Stromal cell of bone marrow (primary cell): Measurements from ENCODE around the gene CHST11.
"Not testable (repeated sequence)": the region's sequence is repeated elsewhere in the genome, so short reads cannot be mapped to it uniquely, and the experiment has no call there.

Experiments used
- DNase-seq: peaks from one replicate; pipeline ENCODE4 v3.0.0-alpha.2; 2012; ENCODE audit warnings: low read depth

The CHST11 gene

DNA sequence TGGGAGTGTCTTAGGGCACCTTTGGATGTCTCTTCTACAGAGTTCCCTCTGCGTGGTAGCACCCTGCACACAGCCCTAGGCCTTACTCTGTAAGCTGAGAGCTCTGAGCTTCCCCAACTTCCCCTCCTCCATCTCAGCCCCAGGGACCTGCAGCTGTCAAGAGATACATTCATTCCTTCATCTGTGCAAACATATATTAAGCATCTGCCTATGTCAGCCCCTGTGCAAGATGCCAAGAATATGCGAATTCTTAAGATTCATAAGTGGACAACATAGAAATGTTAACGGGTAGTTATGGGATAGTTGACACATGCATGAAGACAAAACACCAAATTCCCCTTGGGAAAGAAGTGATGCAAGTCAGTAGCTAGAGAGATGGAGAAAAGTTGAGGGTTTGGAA, 310.5 kb downstream of the CHST11 start:
- DNase-seq, result no peak

DNA sequence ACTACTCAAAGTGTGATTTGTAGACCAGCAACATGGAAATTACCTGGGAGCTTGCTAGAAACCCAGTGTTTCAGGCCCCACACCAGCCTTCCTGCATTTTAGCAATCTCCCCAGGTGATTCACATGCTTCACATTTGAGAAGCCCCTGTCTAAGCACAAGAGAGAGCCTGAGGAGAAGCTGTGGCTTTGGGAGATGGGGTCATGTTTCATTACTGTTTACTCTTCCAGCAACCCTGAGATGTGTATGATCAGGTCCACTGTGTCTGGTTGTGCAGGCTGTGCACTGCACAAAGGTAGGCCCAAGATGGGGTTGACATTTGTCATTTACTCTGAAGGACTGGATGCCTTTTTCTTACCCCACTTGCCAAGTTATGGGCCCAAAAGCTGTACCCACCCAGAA, 311.3 kb downstream of the CHST11 start:
- DNase-seq, result no peak

DNA sequence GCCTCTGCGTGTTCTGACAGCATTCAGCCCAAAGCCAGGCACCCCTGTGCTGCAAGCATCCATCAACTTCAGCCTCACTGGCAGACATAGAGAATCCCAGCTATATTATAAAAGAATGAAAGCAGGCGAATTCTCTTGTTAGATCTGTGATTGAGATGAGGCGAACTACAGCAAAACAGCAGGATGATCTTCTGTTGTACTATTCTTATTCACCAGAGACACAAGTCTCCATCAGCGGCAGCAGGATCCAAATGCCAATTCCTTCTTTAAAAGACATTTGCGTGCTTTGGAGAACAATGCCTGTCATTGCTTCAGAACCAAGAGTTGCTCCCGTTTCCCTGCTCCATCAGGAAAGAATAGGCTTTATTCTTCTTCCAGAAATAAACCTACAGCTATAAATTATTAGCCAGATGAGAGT, 312.4 kb downstream of the CHST11 start:
- no peak for DNase-seq

DNA sequence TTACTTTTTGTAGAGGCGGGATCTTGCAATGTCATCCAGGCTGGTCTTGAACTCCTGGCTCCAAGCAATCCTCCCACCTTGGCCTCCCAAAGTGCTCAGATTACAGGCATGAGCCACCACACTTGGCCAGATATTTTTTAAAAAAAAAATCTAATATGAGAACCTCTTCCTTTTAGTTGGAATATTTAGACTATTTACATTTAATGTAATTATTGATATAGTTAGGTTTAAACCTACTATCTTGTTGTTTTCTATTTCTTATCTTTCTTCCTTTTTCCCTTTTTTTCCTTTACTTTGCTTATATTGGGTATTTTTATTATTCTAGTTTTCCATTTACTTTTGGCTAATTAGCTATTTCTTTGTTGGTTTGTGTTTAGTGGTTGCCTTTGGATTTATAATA, 315.6 kb downstream of the CHST11 start:
- DNase-seq, result no peak

DNA sequence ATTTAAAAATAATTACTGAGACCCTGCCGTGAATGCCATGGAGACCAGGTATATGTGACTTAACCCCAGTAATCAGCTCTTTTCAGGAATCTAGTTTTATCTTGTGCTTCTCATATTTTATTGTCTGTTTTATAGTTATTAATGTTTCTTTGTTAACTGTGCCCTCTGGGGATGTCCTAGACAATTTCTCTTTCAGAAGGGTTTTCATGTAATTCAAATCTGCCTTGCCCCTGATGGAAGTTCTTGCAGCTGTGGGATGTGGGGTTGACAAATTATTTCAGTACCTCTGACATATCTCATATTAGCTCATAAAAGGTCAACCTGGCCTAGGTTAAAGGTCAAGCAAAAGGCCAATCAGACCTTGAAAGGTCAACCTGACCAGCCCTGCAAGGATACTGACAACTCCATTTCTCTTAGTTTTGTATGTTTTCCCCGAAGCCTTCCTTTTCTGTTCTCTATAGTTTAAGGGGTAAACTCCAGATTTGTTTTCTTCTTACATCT, 319.0 kb downstream of the CHST11 start:
- no peak for DNase-seq

DNA sequence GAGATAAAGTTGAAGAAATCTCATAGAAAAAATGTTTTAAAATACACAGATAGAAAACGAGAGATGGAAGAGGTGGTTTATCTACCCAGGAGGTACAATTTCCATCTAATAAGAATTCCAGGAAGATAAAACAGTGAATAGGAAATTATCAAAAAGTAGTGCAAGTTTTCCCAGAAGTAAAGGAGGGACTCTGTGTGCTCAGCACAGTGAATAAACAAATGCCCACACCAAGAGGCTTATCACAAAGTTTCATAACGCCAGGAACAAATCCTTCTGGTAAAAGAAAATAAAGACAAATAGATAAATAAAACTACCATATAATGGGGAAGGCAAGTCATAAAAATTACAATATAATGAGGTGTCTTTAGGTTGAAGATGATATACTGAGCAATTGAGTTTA, 322.4 kb downstream of the CHST11 start:
- DNase-seq, result no peak

DNA sequence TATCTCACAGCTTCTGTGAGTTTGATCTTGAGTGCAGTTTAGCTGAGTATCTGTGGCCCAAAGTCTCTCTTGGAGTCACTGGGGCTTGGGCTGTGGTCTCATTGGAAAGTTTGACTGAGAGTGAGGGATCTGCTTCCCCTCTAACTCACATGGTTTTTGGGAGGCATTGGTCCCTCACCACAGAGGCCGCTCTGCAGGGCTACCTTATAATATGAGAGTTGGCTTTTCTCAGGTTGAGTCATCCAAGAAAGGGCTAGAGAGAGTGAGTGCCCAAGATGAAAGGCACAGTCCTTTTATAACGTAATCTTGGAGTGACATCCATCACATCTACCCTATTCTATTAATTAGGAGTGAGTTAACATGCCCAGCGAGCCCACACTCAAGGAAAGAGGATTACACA, 325.5 kb downstream of the CHST11 start:
- no peak for DNase-seq

DNA sequence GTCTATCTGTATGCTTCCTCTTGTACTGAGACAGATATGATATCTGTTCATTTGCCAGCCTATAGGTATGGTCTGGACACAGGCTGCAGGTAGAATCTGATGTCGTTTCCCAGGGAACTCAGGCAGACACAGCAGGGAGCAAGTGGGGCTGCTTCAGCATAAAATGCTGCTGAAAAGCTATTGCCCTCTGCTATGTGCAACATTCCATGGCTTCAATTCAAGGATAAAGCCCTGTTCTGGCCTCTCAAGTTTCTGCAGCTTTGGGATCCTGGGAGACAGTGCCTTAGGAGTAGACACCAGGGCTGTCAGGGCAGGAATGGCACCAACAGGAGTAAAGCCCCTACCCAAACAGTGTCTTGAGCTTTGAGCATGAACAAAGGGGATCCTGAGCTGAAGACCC, 327.8 kb downstream of the CHST11 start:
- DNase-seq, result no peak

DNA sequence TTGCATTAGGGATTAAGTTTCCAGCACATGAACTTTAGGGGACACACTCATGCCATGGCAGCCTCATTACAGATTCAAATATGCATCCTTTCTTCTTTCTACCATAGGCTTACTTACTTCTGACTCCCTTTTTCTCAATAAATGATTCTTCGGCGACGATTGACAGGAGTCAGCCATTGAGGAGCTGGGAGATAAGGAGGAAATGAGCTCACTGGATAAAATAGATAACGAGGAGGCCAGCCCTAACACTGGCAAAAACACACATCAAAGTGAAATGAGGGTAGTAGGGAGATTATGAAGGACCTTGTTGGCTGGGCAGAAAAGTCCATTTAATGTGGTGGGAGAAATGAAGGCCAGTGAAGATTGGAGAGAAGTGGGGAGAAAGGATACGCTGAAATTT, 329.1 kb downstream of the CHST11 start:
- no peak for DNase-seq

DNA sequence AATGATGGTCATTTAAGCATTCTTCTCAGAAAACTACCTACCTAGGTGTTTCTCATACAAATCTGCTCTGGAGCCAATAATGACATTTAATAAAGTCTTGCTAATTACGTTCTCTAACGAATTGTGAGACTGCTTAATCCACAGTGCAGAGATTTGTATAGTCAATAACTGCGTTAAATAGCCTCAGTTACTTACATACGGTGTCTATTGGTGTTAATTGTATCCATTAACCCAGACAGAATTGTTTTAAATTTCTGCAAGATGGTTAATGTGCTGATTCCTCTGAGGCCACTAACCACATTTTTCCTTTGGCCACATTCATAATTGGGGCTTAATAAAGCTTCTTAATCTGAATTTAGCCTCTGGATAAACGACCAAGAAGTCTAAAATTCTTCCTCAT, 329.6 kb downstream of the CHST11 start:
- no peak for DNase-seq

DNA sequence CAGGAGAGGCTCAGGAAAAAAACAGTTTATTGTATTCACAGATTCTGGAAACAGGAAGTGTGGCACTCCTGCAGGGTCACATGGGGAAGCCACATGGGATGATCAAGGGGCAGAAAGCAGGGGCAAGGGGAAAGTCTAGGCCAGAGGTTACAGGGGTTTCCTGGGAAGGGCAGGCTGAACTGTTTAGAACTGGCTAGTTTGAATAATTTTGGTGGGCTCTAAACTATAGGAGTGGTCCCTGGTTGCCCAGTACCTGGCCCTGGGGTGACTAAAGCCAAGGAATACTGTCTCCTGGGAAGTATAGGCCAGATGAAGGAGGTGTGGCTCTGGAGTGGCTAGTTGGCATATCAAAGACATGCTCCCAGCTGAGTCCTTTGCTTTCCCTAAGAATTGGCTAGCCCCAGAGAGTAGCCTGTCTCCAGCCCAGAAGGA, 332.1 kb downstream of the CHST11 start:
- no peak for DNase-seq

DNA sequence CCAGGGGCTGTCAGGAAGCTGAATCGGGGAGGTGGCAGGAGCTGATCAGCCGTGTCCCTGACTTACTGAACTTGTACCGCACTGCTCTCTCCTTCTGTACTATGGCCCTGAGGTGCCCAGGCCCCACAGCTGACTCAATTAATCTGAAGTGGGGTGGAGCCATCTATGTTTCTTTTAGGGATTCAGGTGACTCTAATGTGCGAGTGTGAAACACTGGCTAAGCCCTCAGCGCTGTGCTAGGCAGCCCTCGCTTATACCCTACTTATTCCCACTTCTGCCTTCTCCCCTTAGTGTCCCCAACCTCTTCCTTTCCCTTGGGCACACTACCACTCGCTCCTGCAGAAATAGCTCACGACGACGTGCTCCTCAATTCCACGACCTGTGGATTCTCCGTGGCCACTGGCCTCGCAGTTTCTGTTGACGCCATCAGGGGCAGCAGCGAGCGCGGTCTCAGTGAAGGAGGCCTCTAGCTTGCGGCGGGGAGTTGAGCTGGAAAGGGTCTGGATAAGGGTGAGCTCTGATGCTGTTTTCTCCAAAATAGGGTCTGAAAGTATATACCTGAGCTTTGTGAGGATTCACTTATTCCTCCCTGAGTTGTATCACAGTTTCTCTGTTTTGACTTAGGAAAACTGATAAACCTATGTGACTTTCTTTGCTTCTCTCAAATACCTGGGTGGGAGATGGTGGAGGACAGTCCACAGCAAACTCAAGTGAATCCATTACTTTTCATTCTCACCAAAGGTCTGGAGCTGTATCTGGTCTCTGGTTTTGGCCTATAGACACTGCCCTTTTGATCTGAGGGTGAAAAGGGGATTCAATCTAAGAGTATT, 333.8 kb downstream of the CHST11 start:
- no peak for DNase-seq

DNA sequence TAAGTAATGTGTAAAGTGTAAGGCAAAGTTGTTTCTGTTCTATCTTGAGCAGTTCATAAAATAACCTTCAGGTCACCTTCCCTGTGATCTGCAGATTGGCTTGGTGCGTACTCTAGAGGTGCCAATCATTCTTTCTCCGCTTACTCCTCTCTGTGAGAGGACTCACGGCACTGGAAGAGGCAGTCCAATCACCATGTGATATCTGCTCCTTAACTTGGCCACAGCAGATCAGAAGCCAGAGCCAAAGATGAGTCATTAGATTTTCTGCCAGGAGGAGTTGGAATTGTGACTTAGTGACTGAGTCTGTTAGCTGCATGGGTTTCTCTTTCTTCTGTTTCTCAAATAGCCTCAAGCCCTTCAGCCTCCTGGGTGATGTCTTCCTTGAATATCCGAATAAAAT, 335.8 kb downstream of the CHST11 start:
- DNase-seq, result peak; percentile 95

DNA sequence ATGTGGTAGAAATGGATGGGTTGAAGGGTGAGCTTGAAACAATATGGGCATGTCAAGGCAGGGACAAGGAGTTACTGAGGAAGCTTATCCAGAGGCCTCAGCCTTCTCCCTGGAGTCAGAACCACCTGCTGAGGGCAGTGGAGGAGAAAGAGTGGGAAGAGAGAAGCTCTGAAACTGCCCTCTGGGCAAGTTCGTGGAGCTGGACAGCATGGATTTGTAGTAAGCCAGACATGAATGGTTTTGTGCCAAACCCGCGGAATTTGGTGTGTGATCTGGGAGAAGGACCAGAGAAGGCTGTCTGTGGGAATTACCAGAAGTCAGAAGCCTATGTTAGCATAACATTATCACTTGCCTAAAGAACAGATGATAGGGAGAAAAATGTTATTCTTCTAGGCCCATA, 336.5 kb downstream of the CHST11 start:
- peak; percentile 88 for DNase-seq

DNA sequence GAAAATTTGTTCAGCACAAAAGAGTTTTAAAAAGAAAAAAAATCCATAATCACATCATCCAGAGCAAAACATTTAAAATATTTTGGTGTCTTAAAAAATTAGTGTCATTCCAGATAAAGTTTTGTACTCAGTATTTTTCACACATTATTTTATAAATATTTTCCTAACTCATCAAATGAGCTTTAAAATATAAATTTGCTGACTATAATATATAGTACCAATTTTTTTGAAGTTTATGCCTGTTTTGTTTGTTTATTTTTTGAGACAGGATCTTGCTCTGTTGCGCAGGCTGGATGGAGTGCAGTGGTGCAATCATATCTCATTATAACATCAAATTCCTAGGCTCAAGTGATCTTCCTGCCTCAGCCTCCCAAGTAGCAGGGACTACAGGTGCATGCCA, 337.2 kb downstream of the CHST11 start:
- no peak for DNase-seq

DNA sequence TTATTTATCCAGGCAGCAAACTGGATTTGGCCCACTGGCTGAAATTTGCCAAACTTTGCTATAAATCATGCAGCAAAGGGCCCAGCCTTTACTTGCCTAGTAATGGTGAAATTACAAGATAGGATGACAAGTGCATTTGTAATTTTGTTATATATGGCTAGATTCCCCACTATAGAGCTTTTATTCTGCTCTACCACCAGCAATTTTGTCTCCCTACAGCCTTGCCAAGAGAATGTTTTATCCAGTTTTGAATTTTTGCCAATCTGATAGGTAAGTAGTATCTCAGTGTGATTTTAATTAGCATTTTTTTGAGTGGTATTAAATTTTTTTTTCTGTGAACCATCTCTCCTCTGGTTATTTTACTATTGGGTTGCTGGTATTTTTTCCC, 339.7 kb downstream of the CHST11 start:
- no peak for DNase-seq

DNA sequence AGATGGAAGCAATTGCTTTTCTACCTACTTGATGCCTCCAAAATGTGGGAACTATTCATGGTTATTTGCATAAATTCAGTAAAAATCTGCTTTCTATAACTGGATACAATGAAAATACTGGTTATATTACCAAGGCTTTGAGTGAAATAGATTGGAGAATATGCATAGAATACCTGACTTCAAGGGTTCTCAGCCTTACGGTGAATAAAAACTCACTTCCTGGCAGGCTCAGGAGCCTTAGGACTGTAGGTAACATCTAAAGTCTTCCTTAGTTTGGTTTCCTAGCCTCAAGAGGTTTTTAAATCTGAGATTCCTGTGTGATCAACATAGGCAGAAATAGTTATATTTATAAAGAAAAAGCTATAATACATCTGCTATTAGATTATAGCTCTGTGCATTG, 342.7 kb downstream of the CHST11 start:
- DNase-seq, result no peak

DNA sequence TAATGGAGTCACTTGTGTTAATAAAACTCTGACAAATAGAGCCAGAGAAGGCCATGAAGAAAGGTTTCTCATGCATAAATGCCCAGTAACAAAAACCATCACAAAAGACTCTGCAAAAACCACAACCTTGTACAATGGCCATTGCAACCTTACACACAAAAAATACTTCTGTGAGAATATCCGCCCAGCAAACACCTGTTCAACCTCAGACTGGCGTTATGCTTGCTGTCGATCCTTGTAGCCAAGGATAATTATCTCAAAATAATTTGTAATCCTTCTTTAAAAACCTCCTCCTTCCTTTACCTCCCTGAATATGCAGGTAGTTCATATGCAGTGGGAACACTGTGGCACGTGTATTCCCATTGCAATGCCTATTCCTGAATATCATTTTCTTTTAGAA, 344.3 kb downstream of the CHST11 start:
- no peak for DNase-seq

DNA sequence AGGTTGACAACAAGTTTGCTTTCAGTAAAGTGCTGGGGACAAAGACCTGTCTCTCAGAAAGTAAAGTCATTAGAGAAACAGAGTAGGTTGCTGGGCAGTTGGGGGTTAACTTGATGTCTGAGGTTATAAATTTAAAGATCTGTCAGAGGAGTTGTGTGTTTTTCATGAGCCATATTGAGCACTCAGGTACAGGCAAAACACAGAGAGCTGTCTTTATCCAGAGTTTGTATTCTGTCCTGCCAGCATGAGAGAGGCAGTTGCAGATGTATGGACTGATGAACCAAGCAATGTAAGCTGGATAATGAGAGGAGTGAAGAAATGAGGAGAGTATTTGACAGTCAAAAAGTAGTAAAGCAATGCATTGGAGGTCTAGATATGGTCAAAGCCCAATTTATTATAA, 344.7 kb downstream of the CHST11 start:
- DNase-seq, result no peak

DNA sequence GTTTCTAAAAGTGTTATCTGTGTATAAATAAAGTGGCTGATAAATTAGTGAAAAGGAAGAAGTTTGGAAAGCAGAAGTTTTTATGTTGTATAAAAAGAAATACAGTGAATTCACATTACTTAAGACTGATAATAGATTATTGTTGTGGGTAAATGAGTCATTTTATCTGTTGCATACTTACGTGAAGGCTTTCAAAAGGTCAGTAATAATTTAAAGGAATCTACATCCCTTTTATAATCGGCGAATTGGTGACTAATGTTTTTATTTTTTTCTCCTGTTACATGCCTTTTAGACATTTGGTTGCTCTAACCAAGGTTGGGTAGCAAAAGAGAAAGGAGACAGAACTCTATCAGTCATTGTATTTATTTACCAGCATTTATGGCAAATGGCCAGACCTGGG, 345.5 kb downstream of the CHST11 start:
- no peak for DNase-seq

DNA sequence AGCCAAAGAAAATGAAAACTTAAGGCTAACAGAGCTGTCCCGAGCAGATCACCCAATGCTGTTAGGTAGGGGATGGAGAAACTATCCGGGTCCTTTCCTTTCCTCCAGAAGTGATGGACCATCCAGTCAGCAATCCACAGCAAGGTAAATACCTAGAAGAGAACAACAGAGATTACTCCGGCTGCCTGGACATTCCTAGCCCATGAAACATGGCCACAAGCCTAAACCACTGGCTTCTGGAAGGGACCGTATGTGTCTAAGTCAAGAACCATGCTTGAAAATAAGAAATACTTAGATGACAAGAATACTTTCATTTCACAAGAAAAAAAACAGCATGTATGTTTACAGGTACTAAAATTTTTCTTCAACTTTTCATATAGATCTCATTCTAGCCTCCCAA, 348.4 kb downstream of the CHST11 start:
- DNase-seq, result peak; percentile 27

DNA sequence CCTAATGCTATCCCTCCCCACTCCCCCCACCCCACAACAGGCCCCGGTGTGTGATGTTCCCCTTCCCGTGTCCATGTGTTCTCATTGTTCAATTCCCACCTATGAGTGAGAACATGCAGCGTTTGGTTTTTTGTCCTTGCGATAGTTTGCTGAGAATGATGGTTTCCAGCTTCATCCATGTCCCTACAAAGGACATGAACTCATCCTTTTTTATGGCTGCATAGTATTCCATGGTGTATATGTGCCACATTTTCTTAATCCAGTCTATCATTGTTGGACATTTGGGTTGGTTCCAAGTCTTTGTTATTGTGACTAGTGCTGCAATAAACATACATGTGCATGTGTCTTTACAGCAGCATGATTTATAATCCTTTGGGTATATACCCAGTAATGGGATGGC, 349.4 kb downstream of the CHST11 start:
- DNase-seq, result not testable (repeated sequence)

DNA sequence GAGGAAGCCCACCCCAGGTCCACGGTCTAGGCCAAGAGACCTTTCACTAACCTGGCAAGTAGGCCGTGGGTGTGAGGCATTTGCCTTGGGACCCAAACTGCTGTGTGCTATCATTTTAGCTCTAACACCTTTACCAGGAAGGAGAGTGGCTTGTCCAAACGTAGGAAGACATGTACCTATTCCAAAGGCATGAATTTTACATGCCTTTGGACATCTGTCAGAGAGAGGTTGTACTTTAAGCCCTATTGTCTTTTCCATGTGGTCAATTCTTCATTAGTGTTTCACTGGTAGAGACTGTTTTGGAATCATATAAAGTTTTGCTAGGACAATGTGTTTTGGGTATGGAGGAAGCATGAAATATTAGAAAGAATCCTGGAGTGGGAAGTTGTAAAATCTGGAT, 352.5 kb downstream of the CHST11 start:
- no peak for DNase-seq

DNA sequence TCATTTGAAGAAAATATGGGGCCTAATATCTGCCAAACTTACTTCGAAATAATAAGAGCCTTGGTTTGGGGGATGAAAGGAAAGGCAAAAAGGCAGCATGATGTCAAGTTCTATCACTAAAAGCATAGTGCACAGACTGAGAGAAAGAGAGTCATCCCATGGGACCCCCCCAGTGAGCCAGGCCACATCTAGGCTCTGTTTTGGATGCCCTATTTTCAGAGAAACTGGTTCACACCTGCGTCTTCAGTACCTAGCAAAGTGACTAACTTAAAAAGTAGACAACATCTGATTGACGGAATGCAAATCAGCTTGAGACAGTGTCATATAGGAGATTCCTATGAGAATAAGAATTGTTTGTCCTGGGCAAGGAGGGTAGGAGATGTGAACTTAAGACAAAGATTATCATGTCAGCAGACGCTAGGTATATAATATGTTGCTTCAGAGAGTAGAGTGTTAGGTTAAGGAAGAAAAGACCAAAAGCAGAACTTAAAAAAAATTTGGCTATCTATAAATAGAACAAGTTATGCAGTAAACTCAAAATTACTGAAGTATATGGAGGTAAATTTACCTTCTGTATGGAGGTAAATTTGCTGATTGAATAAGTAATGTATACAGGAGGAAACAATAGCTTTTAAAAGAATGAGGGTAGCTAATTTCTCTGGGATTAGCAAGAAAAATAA, 353.1 kb downstream of the CHST11 start:
- DNase-seq, result no peak
